Epidermal melanocyte (primary cell): Measurements from ENCODE around the gene DAB1.

Source experiments
- DNase-seq: peaks from one replicate; pipeline ENCODE4 v3.0.0; 2011; ENCODE audit warnings: low spot score; ENCODE audit not compliant: insufficient read length

DAB1 gene

DNA sequence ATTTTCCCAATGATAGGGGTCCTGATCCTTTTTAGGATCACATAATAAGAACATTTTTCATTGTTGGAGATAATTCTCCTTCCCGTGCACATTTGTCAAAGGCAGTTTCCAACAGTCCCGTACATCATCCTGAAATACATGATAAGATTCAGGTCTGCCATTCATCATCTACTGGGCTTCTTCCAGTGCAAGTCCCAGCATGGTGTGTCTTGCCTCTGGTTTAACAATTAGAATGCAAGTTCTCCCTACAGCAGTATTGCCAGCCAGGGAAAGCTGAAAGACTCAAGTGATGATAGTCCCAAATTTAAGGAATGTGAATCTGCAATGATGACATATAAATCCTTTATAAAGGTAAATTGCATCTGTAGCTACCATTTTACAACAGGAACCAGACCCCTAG, 146.2 kb downstream of the DAB1 start:
- DNase-seq, result no peak

DNA sequence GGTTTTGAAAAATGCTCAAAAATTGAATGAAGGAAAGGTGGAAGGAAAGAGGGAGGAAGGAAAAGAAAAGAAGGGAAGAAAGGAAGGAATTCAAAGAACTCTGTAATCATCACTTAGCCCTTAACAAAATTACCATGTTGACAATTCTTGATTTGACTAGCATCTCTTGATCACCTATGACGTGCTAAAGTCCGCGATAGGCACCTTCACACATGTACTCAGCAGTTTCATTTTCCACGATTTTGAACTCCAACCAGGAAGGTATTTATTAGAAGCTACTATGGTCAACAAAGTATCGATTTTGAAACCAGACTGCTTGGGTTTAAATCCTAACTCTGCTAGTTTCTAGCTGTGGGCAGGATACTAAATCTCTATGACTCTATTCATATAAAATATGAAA, 146.9 kb downstream of the DAB1 start:
- no peak for DNase-seq

DNA sequence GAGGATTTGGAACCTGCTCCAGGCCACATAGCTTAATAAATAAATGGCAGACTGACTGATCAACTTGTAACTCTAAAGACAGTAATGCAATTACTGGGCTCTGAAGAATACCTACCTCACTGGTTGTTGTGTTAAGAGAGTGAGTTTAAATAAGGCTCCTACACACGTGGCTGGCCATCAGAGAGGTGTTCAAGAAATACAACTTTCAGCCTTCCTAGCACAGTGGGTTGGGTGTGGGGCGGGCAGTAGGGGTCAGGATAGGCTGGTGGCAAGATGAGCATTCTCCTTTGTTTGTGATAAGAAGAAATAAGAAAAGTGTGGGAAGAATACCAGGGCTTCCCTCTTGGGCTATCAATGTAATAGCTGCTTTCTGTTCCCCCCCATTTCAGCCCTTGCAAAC, 151.3 kb downstream of the DAB1 start:
- DNase-seq, result no peak

DNA sequence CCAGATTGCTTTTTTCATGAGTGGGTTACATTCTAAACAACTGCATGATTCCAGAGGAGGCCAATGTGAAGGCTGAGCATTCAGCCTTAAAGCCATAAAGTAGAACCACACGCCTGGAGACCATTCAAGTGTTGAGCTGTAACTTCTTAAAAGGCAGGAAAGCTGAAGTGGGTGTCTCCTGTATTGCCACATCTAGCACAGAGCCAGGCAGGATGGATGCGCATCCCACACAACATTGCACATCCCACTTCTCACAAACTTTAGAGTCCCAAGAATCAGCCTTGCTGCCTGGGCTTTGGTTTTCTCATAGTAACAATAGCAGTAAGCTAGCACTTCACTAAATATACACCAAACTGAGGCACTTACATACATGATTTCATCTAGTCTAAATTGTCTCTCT, 151.7 kb downstream of the DAB1 start:
- DNase-seq, result no peak

DNA sequence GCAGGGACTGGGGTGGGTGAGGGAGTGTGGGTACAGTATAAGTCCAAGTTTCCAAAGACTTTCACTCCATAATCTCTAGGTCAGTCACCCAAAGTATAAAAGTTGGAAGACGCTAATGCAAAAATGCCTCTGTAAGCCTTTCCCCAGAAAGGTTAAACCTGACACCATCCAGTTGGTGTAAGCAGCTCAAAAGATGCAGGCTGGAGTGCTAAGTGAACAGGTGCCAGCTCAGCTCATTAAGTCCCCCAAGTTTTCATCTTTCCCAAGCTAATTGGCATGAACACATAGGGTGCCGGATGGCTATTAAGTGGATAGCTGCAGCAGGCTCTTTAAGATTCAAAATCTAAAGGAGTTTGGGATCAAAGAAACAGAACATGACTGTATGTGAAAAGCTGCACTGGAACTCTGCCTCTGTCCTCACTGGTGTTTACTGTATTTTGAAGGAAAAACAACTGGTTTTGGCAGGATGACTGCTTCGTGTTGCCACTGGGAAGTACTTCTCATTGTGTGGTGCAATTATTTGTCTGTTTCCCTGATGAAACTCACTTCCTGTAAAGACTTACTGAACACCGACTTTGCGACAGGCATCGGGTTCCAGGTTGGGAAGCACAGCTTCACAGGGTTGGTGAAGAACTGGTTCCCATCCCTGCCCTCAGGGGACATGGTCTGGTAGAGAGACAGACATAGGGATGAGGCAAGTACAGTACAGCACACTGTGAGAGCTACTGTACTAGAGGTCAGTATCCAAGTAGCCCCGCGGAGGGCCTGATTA, 152.7 kb downstream of the DAB1 start:
- no peak for DNase-seq

DNA sequence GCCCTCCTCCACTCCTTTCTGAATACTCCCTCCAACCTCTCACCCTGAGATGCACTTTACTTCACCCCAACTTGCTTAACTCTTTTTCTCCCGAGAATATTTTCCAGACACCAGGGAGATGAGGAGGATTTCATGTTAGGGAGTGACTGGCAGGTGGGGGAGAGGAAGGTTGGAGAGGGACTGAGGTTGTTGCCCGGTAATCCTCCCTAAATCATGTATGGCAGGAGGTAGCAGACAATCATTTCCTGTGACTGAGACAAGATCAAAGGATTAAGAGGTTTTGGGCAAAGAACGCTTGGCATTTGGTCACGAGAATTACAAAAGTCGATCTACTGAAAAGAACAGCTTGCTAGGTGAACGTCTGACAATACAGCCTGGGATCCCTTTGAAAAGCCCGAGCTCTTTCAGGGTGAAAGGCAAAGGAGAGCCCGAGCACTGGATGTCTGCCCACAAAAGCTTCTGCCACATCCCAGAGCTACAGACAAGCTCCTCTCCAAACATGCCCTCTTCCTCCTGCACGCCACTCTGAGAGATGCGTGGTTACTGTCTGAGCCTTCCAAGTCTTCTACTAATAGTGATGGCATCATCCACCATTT, 154.1 kb downstream of the DAB1 start:
- DNase-seq, result no peak

DNA sequence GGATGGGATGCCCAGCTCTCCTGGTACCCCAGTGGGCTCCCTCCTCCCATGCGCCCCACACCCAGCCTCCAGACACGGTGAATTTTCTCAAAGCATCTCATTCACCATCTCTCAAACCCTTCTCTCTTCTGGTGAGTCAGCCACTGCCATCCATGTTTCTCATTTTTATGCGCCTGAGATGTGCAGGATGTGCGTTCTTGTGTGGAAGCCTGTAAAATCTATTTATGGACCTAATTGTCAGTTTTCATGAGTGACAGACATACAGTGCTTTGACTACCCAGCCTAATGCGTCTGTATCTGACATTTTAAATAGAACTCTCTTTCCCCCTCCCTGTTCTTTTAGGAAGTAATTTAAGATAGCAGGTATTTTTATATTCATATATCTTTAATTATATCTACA, 158.8 kb downstream of the DAB1 start:
- no peak for DNase-seq

DNA sequence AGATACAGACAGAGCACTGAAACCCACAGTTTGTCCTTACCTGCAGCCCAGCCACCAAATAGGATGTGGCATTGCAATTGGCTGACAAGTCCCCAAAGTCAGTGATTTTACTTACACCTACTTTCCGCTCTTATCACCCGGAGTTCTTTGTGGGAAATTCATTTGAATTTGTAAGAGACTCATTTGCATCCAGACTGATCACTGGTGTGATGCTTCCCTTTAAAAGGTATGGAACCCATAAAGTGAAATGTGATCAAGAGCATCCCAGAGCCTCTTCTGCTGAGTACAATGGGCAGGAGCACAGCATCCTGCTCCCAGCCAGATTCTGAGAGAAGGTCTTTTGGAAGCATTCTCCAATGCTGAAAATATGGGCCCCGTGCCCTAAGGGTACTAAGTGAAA, 161.4 kb downstream of the DAB1 start:
- DNase-seq, result no peak

DNA sequence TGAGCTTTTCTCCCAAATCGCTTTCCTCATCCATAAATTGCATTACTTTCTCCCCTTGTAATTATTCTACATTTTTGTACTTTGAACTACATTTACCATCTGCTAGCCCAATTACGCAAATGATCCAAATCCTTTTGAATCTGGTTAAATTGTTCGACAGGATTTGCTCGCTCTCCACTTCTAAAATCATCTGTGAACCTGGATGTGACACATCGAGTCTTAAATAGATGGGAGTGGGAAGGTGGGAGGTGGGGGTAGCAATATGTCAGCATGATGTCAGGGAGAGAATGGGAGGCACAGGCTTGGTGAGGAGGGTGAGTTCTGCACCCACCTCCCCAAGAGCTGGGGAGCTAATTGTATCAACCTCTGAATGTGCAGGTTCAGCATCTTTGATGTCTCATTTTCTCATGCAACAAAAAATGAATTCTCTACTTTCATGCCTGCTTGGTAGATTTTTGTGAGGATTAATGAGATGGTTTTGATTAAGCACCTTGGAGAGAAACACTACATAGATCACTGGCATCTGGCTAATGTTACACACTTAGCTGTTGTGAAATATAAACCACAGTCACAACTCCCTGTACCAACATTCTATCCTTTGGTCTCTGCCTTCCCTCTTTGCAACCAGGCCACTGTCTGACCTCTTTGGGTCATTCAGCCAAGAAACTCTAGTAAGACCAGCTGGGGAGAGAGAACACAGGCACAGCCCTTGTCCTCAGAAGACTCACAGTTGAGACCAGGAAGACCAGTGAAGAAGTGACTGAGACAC, 165.1 kb downstream of the DAB1 start:
- no peak for DNase-seq

DNA sequence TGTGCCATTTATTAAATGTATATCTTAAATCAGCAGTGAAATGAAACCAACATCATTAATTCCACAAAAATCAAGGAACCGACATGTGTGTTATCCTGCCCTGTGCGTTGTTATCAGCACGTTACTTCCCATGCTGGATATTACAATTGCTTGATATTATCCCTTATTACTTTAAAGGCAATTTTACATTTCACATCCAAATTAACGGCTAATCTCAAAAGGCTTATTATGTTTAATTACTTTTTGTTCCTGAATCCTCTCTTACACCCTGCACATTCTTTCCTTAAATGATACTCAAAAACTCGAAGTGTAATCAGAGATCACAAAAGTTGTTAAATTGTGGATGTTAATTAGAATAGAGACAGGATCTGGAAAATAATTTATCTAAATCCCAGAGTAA, 167.9 kb downstream of the DAB1 start:
- no peak for DNase-seq

DNA sequence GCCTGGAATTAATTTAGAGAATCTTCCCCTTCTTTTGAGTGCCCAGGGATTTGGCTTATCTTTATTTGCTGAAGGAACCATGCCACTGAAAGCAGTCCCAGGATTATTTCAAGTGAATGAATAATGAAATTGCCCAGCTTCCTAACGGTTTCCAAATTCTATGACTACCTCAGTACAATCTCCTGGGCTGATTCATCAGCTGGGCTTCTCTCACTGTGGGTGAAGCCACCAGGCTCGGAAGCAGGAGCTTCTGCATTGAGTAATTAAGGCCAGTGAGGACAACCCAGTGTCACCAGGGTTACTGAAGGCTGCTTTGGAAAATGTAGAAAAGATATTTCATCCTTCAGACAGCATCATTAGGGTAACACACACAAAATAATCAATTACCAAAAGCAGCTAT, 169.8 kb downstream of the DAB1 start:
- no peak for DNase-seq

DNA sequence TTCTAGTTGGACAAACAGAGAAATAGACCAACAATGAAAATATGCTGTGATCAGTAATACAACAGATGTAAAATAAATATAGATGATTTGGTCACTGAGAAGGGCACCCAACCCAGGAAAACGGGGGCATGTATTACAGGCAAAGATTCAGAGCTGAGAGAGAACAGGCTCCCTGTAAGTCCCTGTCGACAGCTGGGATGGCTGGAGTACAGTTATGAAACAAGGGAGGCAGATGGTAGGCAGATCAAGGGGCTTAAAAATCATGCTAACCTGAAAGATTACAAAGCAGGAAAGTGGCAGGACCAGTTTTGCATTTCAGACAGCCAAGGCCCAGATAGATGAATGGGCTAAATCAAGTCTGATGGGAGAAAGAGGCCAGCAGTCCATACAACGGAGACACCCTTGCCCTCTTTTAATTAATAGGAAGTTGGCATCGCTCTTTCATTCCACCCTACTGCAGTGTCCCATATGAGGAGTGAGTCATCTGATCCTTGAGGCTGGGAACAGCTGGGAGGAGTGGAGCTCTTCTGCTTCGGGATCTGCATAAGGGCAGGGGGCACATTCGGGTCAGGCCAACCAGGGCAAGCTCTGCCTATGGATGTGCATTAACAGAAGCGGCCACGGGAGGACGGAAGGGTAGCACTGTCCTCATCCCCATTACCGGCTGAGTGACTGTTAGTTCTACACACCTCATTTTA, 171.1 kb downstream of the DAB1 start:
- DNase-seq, result no peak

DNA sequence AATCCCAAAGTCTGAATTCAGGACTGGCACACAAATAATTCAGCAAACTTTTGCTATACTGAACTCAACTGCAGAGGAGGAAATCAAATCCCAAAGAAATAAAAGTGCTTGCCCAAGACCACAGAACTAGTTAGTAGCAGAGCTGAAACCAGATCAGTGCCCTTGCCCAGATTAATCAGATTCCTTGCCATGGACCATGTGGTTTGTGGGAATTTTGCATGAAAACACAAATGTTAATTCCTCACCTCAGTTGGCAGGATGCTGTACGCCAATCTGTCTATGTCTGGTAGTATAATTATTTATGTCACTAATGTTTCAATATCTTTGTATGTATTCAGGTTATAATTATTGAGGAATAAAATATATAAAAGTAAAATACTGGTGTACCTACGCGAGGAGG, 173.8 kb downstream of the DAB1 start:
- no peak for DNase-seq

DNA sequence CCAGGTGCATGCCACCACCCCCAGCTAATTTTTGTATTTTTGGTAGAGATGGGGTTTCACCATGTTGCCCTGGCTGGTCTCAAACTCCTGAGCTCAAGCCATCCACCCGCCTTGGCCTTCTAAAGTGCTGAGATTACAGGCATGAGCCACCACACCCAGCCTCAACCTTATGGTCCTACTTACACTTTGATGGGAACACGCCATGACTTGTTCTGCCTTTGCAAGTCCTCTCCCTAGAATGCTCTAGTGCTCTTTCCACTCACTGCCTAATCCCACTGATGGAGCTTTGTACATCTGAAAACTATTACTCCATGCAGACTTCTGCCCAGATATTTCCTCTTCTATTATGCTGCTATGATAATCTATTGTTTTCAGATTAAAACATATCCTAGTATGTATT, 174.3 kb downstream of the DAB1 start:
- DNase-seq, result no peak

DNA sequence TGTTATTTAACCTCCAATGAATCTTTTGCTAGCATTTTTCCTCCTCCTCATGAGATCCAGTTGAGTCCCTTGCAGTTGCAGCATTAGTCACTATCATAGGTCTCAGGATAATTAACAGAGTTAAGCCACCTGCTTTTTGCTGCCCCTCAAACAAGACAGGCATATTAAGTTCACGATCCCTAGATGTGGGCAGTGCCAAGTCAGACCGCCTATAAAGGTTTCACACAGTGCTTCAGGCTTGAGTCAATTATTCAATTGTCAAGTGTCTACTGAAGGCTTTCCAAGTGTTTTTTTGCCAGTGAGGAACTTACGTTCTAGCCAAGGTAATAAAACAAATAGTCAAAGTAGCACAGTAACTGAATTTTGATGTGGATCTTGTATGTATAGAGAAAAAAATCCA, 175.0 kb downstream of the DAB1 start:
- DNase-seq, result no peak

DNA sequence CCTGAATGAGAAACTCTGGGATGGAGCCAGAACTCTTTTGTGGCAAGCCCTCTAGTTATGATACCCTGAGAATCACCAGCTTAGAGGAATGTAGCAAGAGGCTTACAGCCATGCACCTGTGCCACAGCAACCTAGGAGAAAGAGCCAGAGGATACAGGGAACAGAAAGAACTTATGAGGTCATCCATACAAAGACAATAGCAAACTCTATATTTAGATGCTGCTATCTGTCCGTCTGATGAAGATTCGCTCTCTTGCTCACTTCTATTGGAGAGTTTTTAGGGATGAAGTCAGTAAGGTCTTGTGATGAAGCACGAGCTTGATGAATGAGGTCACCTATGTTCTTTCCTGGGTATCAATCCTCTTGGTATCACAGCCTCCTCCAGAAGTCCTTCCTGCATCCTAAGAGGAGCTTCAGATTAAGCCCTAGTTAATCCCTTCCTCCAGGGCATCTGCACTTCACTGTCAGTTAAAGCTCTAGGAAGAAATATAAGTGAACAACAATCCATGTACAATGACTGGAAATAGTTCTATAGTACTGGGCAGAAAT, 185.6 kb downstream of the DAB1 start:
- DNase-seq, result no peak

DNA sequence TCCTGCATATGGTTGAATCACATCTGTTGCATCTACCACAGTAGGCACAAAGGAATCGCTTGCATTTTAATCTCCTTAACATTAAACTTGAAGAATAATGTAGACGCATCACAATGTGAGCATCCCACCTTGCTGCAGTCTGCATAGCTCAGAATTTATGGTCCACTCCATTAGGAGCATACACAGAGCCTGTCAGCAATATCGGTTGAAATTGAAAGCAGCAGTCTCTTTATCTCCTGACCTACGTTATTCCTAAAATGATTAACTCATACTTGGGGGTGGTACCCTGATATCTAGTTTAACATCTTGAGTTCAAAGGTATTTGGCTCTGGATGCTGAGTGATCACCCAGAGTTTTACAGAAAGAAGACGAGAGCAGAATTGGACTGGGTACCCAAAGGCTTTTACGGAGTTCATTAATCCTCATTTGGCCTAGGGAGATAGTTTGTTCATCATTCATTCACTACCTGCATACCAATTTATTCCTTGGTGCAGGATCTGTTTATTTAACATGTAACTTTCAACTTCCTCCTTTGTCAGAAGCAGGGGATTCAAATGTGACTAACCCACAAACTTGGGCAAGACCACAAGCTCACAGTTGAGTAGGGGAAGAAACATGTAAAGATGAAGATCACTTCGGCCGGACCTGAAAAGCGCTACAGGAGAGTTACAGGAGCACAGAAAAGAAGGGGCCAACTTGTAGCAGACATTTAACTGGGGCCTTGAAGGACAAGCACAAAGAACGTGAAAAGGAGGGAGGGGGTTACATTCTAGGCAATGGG, 187.9 kb downstream of the DAB1 start:
- no peak for DNase-seq

DNA sequence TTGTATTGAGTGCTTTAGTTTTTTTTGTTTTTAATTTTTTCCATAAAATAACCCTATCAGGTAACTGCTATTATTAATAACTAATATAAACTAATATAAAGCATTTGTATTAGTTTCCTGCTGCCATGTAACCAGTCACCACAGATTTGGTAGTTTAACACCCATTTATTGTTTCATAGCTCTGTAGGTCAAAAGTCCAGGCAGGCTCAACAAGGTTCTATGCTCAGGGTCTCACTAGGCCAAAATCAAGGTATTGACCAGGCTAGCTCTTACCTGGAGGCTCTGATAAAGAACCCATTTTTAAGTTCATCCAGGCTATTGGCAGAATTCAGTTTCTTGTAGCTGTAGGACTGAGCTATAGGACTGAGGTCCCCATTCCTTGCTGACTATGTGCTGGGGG, 189.4 kb downstream of the DAB1 start:
- DNase-seq, result no peak

DNA sequence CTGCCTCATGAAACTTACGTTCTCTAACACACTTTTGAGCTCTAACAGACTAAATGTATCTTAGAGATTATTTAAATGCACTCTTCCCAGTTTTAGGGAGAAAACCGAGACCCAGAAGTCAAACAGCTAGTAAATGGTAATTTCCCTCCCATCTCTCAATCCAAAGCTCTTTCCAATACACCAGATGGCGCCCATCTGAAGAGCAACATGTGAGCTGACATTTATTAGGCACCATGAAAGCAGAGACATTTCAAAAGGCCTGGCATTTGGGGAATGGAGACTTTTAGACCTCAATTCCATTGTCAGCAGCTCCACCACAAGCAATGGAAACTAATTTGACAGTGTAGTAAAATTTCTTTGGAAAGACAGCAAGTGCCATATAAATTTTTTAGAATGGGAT, 191.4 kb downstream of the DAB1 start:
- DNase-seq, result no peak

DNA sequence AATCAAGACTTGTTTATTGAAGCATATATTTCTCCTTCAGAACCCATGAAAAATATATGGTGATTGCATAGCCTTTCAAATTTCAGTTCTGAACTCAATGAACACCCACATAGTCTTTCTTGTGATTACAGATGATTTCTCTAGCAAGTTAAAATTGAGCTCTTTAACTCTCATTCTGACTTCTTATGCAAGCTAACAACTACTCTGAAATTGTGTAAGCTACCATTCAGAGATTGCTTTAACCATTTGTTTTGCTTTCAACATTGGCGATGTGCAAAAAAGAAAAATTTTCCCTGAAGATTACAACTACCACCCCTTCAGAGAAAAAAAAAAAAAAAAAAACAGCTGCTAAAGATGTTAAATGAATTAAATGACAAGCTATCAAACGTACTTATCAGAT, 193.9 kb downstream of the DAB1 start:
- no peak for DNase-seq

DNA sequence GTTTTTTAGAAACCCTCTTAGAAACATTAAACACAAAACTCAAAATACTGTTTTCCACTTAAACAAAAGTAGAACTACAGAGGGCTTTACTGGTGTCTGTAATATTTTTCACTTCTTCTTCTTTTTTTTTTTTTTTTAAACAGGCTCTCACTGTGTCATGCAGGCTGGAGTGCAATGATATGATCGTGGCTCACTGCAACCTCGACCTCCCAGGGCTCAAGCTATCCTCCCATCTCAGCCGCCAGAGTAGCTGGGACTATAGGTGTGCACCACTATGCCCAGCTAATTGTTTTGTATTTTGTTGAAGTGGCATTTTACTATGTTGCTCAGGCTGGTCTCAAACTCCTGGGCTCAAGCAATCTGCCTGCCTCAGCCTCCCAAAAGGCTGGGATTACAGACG, 194.8 kb downstream of the DAB1 start:
- no peak for DNase-seq
